Liver (tissue), 3 donors: Measurements from ENCODE around the gene GPR171.

Experiments used
- ATF3 ChIP-seq: IDR thresholded peaks from 2 replicates; pipeline ENCODE4 v1.6.1; 2016; ENCODE audit warnings: antibody characterized with exemption
- CTCF ChIP-seq: fragments of 150-350 bp; IDR thresholded peaks from 2 replicates; pipeline ENCODE4 v1.5.1; 2017; ENCODE audit warnings: improper control_type of control experiment, low read depth, low read length; ENCODE audit not compliant: missing input control
- HNF4A ChIP-seq, 2 donors: conservative IDR thresholded peaks; 2 replicates each; pipeline ENCODE4 v1.6.1; 2016; ENCODE audit warnings: antibody characterized with exemption in 2 of 2, mild to moderate bottlenecking in 2 of 2
- donor health status: healthy.
- donor health status: healthy.

- TF ChIP-seq CTCF (no peak), ATF3 (no peak), HNF4A (conservative IDR thresholded peaks at IDR 0.05) (peak; percentile 97)
These were observed 4.8 kb downstream of the GPR171 start for GRCh38 chr3:151197981-151198767.
